ENCODE measurements around the gene STAB1. TPM values are rescaled to one million over a fixed set of nuclear protein-coding genes. Genes with fewer than 3 reads are reported as not detected.

Gene STAB1
- total and polyA plus RNA-seq, 2 donors (not counting 1 experiment from before 2014, with no cell fraction given), result under 0.01 to 0.09 TPM

DNA sequence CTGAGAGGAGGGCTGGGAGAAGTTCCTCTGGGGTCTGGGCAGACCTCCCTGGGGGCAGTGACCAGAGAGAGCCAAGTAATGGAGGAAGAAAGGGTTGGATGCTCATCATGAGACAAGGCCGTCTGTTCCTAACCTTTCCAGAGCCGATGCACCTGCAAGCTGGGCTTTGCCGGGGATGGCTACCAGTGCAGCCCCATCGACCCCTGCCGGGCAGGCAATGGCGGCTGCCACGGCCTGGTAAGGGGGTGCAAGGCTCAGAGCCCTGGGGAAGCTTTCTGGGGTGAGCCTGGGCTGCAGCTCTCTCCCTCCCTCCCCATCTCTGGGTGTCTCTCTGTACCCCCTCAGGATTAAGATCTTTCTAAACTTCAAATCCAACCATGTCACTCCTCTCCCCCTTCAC is 16.4 kb downstream of the STAB1 start:
- H2AFZ ChIP-seq (ENCODE audit: low read length), result no peak overlapping the region
- no peaks in the 10 kb centered on the region for H3K79me2 ChIP-seq (ENCODE audit: control insufficient read depth, insufficient read depth, low read length)
- H4K20me1 ChIP-seq (ENCODE audit: control insufficient read depth, extremely low read depth, insufficient read depth, low read length), result no peaks in the 10 kb centered on the region
- peaks cover 8% of the 10 kb centered on the region for H3K27me3 ChIP-seq (ENCODE audit: control insufficient read depth, insufficient read depth, low read length)
- H3K4me3 ChIP-seq (replicated peaks in 1 of 4; ENCODE audit: control extremely low read depth in 1 of 4, insufficient read depth in 1 of 4, low read depth in 3 of 4, low read length in 4 of 4), result no peak overlapping the region
- no peaks in the 10 kb centered on the region for H3K36me3 ChIP-seq (ENCODE audit: control insufficient read depth, insufficient read depth, low read length)
- H3K4me1 ChIP-seq (ENCODE audit: control insufficient read depth, extremely low read depth, insufficient read depth, low read length), result no peaks in the 10 kb centered on the region
- no peak overlapping the region for H3K9ac ChIP-seq (ENCODE audit: insufficient read depth, low read length)
- TF ChIP-seq, protein P1, sequence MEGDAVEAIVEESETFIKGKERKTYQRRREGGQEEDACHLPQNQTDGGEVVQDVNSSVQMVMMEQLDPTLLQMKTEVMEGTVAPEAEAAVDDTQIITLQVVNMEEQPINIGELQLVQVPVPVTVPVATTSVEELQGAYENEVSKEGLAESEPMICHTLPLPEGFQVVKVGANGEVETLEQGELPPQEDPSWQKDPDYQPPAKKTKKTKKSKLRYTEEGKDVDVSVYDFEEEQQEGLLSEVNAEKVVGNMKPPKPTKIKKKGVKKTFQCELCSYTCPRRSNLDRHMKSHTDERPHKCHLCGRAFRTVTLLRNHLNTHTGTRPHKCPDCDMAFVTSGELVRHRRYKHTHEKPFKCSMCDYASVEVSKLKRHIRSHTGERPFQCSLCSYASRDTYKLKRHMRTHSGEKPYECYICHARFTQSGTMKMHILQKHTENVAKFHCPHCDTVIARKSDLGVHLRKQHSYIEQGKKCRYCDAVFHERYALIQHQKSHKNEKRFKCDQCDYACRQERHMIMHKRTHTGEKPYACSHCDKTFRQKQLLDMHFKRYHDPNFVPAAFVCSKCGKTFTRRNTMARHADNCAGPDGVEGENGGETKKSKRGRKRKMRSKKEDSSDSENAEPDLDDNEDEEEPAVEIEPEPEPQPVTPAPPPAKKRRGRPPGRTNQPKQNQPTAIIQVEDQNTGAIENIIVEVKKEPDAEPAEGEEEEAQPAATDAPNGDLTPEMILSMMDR (conservative IDR thresholded peaks at IDR 0.05 in 1 of 2, IDR thresholded peaks at IDR 0.05 in 1 of 2; ENCODE audit: low read depth in 1 of 2, low read length in 2 of 2), result no peak
- TF ChIP-seq EZH2 (IDR thresholded peaks at IDR 0.05; ENCODE audit: low read length, missing control alignments), result no peak
- H3K9me3 ChIP-seq (ENCODE audit: control insufficient read depth, insufficient read depth, low read depth, low read length), result no peaks in the 10 kb centered on the region
- no peak overlapping the region for H3K4me2 ChIP-seq (ENCODE audit: extremely low read depth, insufficient read depth, low read length)
- no peak for DNase-seq (ENCODE audit: low read depth in 2 of 2)
- H3K27ac ChIP-seq (ENCODE audit: insufficient read depth, low read length), result no peak overlapping the region

DNA sequence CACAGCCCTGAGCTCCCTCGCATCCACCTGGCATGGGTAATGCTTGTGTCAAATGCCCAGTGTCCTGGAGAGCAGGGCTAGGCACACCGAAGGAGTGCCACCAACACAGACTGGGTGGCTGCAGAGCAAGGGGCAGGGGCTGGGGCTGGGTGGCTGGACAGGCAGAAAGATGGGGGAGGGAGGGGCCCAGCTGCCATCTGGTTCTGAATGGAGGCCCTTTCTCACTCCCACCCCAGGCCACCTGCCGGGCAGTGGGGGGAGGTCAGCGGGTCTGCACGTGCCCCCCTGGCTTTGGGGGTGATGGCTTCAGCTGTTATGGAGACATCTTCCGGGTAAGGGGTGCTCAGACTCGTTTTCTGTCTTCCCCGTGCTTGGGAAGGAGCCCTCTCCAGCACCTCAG is 17.0 kb downstream of the STAB1 start:
- no peaks in the 10 kb centered on the region for H3K9me3 ChIP-seq (ENCODE audit: control insufficient read depth, insufficient read depth, low read depth, low read length)
- no peak overlapping the region for H3K9ac ChIP-seq (ENCODE audit: insufficient read depth, low read length)
- H3K4me3 ChIP-seq (replicated peaks in 1 of 4; ENCODE audit: control extremely low read depth in 1 of 4, insufficient read depth in 1 of 4, low read depth in 3 of 4, low read length in 4 of 4), result no peak overlapping the region
- no peak for TF ChIP-seq EZH2 (IDR thresholded peaks at IDR 0.05; ENCODE audit: low read length, missing control alignments)
- TF ChIP-seq, protein P1 (conservative IDR thresholded peaks at IDR 0.05 in 1 of 2, IDR thresholded peaks at IDR 0.05 in 1 of 2; ENCODE audit: low read depth in 1 of 2, low read length in 2 of 2), result no peak
- H3K27ac ChIP-seq (ENCODE audit: insufficient read depth, low read length), result no peak overlapping the region
- H3K27me3 ChIP-seq (ENCODE audit: control insufficient read depth, insufficient read depth, low read length), result peaks cover 8% of the 10 kb centered on the region
- DNase-seq (ENCODE audit: low read depth in 2 of 2), result no peak
- H3K36me3 ChIP-seq (ENCODE audit: control insufficient read depth, insufficient read depth, low read length), result no peaks in the 10 kb centered on the region
- no peak overlapping the region for H2AFZ ChIP-seq (ENCODE audit: low read length)
- H4K20me1 ChIP-seq (ENCODE audit: control insufficient read depth, extremely low read depth, insufficient read depth, low read length), result no peaks in the 10 kb centered on the region
- H3K79me2 ChIP-seq (ENCODE audit: control insufficient read depth, insufficient read depth, low read length), result no peaks in the 10 kb centered on the region
- H3K4me1 ChIP-seq (ENCODE audit: control insufficient read depth, extremely low read depth, insufficient read depth, low read length), result no peaks in the 10 kb centered on the region
- no peak overlapping the region for H3K4me2 ChIP-seq (ENCODE audit: extremely low read depth, insufficient read depth, low read length)

DNA sequence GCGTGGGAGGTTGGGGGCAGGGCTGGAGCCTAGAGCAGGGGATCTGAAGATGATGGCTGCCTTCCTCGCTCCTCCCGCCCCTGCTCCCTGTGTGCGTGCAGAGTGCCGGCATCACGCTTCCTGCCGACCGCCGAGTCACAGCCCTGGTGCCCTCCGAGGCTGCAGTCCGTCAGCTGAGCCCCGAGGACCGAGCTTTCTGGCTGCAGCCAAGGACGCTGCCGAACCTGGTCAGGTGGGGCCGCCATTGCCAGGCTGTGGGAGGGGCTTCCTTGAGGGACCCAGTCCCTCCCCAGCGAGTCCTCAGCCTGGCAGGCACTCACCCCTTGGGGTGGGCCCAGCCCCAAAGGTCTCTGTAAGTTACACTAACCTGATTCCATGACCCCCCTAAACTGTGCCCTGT is 17.6 kb downstream of the STAB1 start:
- Histone ChIP-seq H3K27me3 (ENCODE audit: control insufficient read depth, insufficient read depth, low read length) (peaks cover 8% of the 10 kb centered on the region), H3K4me2 (ENCODE audit: extremely low read depth, insufficient read depth, low read length) (no peak overlapping the region), H3K36me3 (ENCODE audit: control insufficient read depth, insufficient read depth, low read length) (no peaks in the 10 kb centered on the region), H3K4me3 (replicated peaks in 1 of 4; ENCODE audit: control extremely low read depth in 1 of 4, insufficient read depth in 1 of 4, low read depth in 3 of 4, low read length in 4 of 4) (no peak overlapping the region), H3K9ac (ENCODE audit: insufficient read depth, low read length) (no peak overlapping the region), H3K79me2 (ENCODE audit: control insufficient read depth, insufficient read depth, low read length) (no peaks in the 10 kb centered on the region), H3K27ac (ENCODE audit: insufficient read depth, low read length) (no peak overlapping the region), H2AFZ (ENCODE audit: low read length) (no peak overlapping the region), H3K9me3 (ENCODE audit: control insufficient read depth, insufficient read depth, low read depth, low read length) (no peaks in the 10 kb centered on the region), H3K4me1 (ENCODE audit: control insufficient read depth, extremely low read depth, insufficient read depth, low read length) (no peaks in the 10 kb centered on the region), H4K20me1 (ENCODE audit: control insufficient read depth, extremely low read depth, insufficient read depth, low read length) (no peaks in the 10 kb centered on the region)
- TF ChIP-seq EZH2 (IDR thresholded peaks at IDR 0.05; ENCODE audit: low read length, missing control alignments), result no peak
- TF ChIP-seq, protein P1 (conservative IDR thresholded peaks at IDR 0.05 in 1 of 2, IDR thresholded peaks at IDR 0.05 in 1 of 2; ENCODE audit: low read depth in 1 of 2, low read length in 2 of 2), result no peak
- no peak for DNase-seq (ENCODE audit: low read depth in 2 of 2)
